Measurements from ENCODE around the gene FAM13B.

DNA sequence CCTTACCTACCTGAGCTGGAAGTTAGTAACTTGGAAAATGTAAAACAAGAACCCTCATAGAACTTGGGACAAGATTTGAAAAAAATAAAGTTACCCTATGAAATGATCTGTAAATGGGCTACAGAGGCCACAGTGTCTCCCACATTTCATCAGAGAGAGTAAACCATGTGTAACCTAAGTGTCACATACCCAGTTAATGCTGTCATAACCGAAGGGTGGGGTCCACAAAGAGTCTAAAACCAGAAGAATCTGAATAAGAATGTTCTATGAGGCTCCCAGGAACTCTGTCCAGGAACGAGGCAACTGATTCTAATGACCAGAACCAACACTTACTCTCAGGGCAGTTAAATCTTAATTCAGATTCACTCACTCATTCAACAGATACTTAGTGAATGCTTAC lies 1.0 kb upstream of the FAM13B start:
- TF ChIP-seq EZH2phosphoT487 (IDR thresholded peaks at IDR 0.05; ENCODE audit: borderline replicate concordance, low read length) (no peak), CTCF (IDR thresholded peaks at IDR 0.05; ENCODE audit: low read depth, low read length, poor library complexity, severe bottlenecking) (no peak)

Measured in DOHH2 (cell line).